ENCODE data around the gene DTX3. TPM values are rescaled to one million over a fixed set of nuclear protein-coding genes. Genes with fewer than 3 reads are reported as not detected.
"Not testable (repeated sequence)": the region's sequence is repeated elsewhere in the genome, so short reads cannot be mapped to it uniquely, and the experiment has no call there.

The DTX3 gene, protein sequence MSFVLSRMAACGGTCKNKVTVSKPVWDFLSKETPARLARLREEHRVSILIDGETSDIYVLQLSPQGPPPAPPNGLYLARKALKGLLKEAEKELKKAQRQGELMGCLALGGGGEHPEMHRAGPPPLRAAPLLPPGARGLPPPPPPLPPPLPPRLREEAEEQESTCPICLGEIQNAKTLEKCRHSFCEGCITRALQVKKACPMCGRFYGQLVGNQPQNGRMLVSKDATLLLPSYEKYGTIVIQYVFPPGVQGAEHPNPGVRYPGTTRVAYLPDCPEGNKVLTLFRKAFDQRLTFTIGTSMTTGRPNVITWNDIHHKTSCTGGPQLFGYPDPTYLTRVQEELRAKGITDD
- 21.4 TPM for total RNA-seq
- long read RNA-seq, partial matches to known transcripts = 2 of 5 reads
- long read RNA-seq, other reads (novel, unspliced or antisense) = 3 of 5 reads

DNA sequence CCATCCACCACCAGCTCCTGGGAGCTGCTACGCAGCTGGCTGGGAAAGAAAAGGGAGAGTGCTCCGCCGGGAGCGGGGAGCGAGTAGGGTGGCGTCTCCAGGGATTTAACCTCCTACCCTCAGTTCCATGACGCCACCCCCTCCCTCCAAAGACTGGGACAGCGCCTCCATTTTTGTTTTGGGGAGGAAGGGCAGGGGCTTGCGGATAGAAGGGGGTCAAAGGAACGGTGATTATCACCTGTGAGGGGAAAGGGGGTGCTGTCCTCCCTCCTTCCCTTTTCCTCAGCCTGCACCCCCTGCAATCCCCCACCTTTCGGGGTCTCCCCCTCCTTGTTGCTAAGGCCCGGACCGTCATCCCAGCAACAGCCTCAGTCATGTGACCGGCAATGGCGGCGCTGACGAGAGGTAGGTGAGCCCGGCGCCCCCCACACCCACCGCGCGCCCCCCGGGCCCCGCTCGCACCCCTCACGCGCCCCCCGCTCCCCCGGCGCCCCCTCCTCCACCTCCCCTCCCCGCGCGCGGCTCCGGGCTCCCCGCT, at the start of gene DTX3:
TSS of gene DTX3 (plus strand) at position 371 of the 538 bp plus-strand sequence. CDS start 1,694 bp downstream, outside the sequence.
- intact Hi-C loops (cut with micrococcal nuclease) = no loop called here
- peak; percentile 63 for DNase-seq
- ATAC-seq = peak; percentile 58

DNA sequence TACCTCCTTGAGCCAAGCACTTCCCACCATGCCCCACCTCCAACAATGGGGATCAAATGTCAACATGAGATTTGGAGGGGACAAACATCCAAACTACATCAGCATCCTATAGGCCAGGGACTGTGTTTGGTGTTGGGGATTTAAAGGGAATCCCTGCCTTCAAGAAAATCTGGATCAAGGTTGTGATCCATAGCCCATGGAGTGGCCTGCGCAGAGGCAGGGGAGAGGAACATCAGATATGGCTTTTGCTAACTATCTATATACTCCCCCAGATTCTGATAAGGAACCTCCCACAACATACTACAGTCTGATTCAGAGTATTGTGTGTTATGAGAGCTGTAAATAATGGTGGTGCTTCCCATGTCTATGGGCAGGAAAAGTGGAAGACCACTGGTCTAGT, 49.7 kb upstream of the DTX3 start:
- no peak for DNase-seq
- intact Hi-C loops (cut with micrococcal nuclease) = no loop called here
- no peak for ATAC-seq

DNA sequence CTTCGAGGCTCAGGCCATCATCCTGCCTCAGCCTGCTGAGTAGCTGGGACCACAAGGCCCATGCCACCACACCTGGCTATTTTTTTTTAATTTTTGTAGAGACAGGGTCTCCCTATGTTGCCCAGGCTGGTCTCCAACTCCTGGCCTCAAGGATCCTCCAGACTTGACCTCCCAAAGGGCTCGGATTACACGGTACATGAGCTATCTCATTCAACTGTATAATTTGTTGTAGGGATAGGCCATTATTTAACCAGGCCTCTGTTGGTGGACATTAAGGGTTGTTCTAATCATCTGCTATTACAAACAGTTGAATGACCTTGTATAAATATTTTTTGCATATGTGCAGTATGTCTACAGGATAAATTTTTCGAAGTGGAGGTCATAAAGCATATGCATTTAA, 45.8 kb upstream of the DTX3 start:
- intact Hi-C loops (cut with micrococcal nuclease) = no loop called here
- DNase-seq (no peak), ATAC-seq (no peak)

DNA sequence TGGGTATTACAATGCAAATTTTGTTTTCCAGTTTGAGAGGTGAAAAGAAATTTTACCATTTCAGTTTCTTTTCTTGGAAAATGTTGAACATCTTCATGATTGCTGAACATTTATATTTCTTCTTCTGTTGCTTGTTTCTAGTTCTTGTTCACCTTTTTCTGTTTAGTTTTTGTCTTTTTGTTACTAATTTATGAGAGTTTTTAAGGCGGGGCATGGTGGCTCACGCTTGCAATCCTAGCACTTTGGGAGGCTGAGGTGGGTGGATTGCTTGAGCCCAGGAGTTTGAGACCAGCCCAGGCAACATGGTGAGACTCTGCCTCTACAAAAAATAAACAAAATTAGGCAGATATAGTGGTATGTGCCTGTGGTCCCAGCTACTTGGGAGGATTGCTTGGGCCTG, 44.1 kb upstream of the DTX3 start:
- DNase-seq (no peak), ATAC-seq (no peak)
- intact Hi-C loops (cut with micrococcal nuclease) = no loop called here

DNA sequence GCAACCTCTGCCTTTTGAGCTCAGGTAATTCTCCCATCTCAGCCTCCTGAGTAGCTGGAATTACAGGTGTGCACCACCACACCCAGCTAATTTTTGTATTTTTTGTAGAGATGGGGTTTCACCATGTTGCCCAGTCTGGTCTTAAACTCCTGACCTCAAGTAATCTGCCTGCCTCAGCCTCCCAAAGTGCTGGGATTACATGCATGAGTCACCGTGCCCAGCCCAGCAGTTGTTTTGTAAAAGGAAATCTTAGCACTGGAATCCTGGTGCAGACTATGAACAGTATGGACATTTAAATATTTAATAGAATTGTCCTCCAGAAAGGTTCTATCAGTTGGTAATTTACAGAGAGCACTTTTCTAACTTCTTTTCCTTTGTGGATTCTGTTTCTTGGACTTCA, 43.5 kb upstream of the DTX3 start:
- ATAC-seq; DNase-seq; intact Hi-C loops (cut with micrococcal nuclease): not testable (repeated sequence)

DNA sequence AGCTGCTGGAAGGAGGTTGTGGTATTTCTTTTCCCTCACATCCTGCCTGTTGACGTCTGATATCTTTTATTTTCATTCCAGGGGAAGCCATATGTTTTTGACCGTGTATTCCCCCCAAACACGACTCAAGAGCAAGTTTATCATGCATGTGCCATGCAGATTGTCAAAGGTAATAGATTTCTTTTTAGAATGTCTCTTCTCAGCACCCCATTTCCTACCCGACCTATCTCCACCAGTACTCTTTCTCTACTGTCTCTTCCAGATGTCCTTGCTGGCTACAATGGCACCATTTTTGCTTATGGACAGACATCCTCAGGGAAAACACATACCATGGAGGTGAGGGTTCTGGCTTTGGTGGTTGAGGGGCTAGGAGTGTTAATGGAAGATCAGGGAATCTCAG, 41.3 kb upstream of the DTX3 start:
- no peak for ATAC-seq
- intact Hi-C loops (cut with micrococcal nuclease) = no loop called here
- DNase-seq = no peak

DNA sequence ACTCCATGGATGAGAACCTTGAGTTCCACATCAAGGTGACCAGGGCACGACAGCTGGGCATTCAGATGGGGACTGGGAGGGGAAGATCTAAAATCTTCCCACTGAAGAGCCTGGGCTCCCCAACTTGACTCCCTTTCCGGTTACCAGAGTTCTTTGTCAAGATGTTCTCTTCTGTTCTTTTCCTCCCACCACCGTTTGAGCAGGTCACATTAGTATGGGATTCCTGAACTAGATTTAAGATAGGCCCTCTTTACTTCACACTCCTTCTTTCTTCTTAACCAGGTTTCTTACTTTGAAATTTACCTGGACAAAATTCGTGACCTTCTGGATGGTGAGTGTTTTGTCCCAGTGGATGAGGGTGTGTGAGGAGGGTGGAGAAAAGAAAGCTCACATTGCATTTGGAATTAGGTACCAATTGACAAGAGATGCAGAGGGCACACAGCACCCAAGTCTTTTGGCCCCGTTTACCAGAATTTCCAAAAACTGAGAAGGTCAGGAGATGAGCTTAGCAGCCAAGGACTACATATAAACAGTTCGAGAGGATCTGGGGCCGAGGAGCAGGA, 40.4 kb upstream of the DTX3 start:
- ATAC-seq = no peak
- no peak for DNase-seq
- intact Hi-C loops (cut with micrococcal nuclease) = no loop called here

DNA sequence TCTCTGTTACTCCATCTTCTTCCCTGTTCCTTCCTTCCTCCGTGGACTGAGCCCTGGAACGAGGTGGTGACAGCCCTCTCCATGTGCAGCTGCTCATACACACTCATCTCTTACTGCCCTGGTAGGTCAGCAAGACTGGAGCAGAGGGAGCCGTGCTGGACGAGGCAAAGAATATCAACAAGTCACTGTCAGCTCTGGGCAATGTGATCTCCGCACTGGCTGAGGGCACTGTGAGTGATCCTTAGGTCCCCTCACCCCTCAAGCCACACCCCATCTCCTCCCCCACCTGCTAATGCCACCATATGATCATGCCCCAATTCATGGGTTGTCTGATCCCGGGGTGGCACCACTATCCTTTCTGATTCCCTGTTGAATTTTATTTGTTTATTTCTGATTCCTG, 35.8 kb upstream of the DTX3 start:
- DNase-seq = no peak
- intact Hi-C loops (cut with micrococcal nuclease) = no loop called here
- ATAC-seq = no peak

DNA sequence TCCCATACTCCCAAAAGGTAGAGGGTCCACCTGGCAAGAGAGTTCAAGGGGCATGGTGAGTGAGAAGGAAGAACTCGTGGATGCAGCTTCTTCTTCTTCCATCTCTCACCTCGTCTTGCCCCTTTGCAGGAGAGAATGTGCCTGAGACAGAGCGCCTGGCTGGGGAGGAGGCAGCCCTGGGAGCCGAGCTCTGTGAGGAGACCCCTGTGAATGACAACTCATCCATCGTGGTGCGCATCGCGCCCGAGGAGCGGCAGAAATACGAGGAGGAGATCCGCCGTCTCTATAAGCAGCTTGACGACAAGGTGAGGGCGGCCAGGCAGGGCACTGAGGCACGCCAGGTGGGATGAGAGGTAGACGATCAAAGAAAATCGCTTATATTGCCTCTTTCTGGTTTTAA, 34.8 kb upstream of the DTX3 start:
- no peak for ATAC-seq
- intact Hi-C loops (cut with micrococcal nuclease) = no loop called here

DNA sequence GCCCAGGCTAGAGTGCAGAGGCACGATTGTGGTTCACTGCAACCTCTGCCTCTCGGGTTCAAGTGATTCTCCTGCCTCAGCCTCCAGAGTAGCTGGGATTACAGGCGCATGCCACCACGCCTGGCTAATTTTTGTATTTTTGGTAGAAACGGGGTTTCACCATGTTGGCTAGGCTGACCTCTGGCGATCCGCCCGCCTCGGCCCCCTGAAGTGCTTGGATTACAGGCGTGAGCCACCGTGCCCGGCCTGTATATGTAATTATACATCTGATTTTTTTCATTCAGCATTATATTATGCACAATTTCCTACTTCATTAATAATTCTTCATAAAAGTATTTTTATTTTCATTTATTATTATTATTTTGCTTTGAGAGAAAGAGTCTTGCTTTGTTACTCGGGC, 34.2 kb upstream of the DTX3 start:
- DNase-seq = not testable (repeated sequence)

More for the DNA sequence above, 34.8 kb upstream of the DTX3 start:
- no peak for DNase-seq

DNA sequence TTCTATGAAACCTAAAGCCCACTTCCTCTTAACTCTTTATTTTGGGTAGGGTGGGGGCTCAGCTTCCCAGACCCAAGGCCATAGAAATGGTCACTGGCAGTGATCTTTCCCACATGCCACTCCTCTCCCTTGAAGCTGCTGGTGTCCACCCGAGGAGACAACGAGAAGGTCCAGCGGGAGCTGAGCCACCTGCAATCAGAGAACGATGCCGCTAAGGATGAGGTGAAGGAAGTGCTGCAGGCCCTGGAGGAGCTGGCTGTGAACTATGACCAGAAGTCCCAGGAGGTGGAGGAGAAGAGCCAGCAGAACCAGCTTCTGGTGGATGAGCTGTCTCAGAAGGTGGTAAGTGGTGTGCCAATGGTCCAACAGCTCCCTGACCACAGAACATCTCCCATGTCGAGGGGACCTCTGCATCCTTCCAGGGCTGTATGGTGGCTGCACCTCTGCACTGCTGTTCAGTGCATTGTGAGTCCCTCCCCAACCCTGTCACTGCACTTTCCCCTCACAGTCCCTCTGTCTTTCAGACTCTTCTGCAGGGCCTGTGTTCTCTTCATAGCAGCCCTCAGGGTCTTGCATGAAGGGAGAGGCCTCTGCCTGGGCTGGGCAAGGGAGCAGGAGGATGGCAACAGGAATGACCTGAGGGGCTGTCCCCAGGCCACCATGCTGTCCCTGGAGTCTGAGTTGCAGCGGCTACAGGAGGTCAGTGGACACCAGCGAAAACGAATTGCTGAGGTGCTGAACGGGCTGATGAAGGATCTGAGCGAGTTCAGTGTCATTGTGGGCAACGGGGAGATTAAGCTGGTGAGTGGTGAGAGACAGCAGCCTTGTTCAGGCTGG, 32.5 kb upstream of the DTX3 start:
- ATAC-seq = no peak
- intact Hi-C loops (cut with micrococcal nuclease) = no loop called here
- no peak for DNase-seq

More for the DNA sequence above, 34.2 kb upstream of the DTX3 start:
- ATAC-seq; intact Hi-C loops (cut with micrococcal nuclease): not testable (repeated sequence)

DNA sequence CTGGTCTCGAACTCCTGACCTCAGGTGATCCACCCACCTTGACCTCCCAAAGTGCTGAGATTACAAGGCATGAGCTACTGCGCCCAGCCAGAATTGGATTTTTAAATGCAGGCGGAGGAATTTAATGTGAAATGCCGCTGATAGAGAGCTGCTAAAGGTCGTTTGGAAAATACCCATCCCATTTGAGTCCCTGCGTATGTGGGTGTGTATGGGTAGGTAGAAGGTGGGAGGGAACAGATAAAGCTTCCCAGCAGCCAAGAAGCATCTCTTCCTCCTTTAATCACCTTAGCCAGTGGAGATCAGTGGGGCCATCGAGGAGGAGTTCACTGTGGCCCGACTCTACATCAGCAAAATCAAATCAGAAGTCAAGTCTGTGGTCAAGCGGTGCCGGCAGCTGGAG, 29.8 kb upstream of the DTX3 start:
- intact Hi-C loops (cut with micrococcal nuclease) = no loop called here
- DNase-seq = no peak
- no peak for ATAC-seq

DNA sequence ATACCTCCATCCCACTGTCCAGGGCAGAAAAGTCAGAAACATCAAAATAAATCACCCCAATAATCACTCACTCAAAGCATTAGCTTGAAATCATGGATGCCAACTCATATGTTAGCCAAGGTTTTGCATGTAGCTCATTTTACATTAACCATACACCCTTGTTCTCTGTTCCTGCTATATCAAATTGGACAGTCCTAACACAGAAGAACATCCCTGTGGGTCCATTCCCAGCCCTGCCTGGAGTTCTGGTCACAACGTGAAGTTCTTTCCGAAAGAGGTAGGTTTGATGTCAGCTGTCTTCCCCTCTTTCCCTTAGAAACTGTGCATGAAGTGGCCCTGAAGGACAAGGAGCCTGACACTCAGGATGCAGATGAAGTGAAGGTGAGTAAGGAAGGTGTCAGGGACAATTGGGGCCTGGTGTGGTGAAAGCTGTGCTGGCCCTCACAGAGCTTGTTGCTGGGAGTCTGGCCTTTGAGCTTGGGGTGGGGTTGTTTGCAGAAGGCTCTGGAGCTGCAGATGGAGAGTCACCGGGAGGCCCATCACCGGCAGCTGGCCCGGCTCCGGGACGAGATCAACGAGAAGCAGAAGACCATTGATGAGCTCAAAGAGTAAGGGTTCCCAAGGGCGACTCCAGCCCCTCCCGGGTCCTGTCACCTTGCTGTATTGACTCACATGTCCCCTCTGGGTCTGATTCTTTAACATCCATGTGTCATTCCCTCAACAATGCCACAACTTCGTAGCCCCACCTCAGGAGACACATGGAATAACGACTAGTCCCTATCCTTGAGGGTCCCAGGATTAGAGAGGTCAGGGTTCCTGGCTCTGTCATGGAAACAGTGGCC, 28.6 kb upstream of the DTX3 start:
- intact Hi-C loops (cut with micrococcal nuclease) = no loop called here
- no peak for ATAC-seq
- DNase-seq = no peak

DNA sequence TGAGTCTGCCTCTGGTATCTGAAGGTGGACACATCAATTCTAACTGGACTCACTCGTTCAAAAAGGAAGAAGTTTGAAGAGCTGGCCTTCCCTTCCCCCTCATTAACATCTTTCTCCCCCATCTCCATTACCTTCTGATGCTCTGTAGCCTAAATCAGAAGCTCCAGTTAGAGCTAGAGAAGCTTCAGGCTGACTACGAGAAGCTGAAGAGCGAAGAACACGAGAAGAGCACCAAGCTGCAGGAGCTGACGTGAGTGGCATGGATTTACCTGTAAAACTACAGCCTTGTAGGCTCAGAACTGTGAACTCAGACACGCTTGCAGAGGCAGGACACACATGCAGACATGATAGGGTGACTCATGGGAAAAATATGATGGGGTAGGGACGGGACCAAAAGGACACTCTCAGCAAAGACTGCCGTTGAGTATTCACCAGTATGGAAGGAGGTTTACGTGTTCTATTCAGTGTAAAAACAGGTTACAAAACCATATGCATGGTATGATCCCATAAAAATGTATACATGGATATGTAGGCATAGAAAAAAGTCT, 27.9 kb upstream of the DTX3 start:
- ATAC-seq (no peak), DNase-seq (no peak)
- intact Hi-C loops (cut with micrococcal nuclease) = no loop called here

DNA sequence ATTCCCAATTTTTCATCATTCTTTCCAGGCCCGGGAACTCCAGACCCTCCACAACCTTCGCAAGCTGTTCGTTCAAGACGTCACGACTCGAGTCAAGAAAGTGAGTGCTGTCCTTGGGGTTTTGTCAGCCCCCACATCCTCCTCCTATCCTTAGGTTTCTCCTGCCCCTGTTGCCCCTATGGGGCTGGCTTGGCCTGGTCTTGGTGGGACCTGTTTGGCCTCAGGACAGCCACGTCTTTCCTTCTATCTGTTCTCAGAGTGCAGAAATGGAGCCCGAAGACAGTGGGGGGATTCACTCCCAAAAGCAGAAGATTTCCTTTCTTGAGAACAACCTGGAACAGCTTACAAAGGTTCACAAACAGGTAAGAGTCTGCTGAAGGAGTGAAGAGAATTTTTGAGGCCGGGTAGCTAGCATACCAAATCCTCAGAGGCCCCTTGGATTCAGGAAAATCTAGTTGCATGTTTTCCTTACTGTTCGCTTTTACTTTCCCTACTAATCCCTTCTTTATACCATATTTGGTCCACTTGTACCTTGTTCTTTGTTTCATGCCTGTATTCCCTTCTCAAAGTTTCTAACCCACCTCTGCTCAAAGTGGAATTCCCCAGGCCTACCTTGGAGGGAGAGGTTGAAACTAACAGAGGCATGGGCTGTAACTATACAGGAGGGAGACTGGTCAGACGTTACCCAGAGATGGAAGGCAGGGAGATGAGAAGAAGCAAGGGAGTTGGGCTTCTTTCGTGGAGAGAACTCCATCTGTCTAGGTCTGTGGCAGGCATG, 26.5 kb upstream of the DTX3 start:
- DNase-seq = no peak
- ATAC-seq = no peak
- intact Hi-C loops (cut with micrococcal nuclease) = no loop called here

DNA sequence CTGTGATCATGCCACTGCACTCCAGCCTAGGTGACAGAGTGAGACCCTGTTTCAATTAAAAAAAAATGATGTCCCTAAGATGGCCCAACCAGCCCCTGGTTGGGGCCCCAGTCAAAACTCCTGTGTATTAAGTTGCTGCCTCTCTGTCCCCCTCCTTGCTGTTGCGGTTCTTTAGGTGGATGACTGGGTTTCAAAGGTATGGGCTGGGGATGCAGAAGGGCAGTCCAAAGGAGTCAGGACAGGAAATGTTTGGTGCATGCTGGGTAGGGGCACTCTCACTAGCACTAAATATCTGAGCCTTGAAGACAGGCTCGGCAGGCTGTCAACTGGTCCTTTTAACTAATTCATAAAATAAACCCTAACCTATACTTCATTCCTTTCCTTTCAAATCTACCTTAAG, 25.6 kb upstream of the DTX3 start:
- intact Hi-C loops (cut with micrococcal nuclease) = no loop called here
- no peak for DNase-seq
- no peak for ATAC-seq

DNA sequence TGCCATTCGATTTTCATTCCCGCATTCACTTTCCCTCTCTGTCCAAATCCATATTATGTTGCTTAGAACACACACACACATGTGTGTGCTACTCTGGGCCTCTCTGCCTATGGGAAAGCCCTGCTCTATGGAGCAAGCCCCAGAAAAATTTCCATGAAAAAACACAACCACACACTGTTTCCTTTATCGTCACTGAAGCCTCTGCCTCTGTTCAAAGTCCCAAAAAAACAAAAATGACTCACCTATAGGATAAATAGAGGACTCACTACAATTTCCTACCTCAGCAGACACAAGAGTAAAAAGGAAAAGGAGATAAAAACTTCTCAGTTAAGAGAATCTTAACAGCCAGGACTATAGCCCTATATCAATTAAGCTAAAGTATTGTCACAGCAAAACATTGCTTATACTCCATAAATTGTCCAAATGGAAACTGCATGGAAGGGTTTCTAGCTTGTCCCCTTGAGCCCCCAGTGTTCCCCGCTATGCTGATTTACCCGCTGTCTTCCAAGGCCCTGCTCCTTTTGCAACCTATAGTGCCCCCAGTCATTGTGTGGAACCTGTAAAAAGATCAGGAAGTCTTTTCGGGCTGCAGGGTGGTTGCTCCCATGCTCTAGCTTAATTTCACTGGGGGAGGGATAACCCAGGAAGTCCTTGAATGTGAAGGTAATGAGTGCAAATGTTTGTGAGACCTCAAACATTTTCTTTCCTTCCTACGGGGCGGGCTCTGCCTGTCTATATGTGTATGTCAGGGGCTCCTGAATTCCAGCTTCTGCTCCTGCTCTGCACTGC, 24.8 kb upstream of the DTX3 start:
- intact Hi-C loops (cut with micrococcal nuclease) = loop anchor here (5.0 kb wide), 1 partner anchor 42 kb away; no protein-coding TSS in a partner anchor
- DNase-seq = no peak
- no peak for ATAC-seq
